ENCODE data around the gene GRPR.

GRPR gene

DNA sequence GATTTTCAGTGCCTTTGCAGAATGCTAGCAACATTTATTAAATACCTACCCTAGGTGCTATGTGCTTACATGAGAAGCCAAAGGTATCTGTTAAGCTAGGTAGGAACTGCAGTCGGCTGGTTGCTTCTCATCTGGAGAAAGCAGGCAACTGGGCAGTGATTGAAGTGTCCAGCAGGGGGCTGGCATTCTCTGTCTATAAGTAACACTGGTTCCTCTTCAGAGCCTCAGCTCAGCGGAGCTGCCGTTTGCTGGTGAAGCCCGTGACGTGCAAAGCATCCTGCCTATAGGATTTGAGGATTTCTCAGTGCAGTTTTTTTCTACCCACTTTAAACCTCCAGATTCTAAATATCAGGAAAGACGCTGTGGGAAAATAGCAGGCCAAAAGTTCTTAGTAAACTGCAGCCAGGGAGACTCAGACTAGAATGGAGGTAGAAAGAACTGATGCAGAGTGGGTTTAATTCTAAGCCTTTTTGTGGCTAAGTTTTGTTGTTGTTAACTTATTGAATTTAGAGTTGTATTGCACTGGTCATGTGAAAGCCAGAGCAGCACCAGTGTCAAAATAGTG is at the start of gene GRPR:
TSS of gene GRPR (plus strand) at position 344 of the 565 bp plus-strand sequence. CDS start 389 bp downstream, outside the sequence.
- peak; percentile 83 to 91 for DNase-seq (ENCODE audit: low spot score in 2 of 2)
- in situ Hi-C loops (cut with MboI; ENCODE audit: low sequenced_read_pairs) = no loop called here
- H3K4me1 ChIP-seq = no peaks in the 10 kb centered on the region
- H3K27me3 ChIP-seq (ENCODE audit: low read depth) = peaks cover 17% of the 10 kb centered on the region
- H3K9me3 ChIP-seq = no peaks in the 10 kb centered on the region; the same call in 1 of the 2 replicates
- H3K4me3 ChIP-seq = no peak within 1 kb of the TSS
- no peaks in the 10 kb centered on the region for H3K36me3 ChIP-seq (replicated peaks)

DNA sequence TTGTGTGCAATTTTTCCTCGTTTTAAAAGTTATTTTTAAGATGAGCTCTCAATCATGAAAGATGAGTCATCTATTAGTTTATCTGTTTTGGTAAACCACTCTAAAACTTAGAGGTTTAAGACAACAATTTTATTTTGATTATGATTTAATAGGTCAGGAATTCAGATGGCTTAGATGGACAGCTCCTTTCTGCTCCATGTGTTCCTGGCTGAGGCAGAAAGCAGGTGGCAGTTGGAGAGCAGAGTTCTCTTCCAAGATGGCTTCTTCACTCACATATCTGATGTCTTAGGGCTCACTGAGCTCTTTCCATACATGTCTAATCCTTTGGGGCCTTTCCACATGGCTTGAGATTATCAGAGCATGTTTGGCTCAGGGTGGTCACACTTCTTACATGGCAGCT is 48.3 kb upstream of the GRPR start:
- Histone ChIP-seq H3K4me3 (no peak overlapping the region), H3K36me3 (replicated peaks) (no peaks in the 10 kb centered on the region), H3K9me3 (no peaks in the 10 kb centered on the region; the same call in 1 of the 2 replicates), H3K4me1 (no peaks in the 10 kb centered on the region), H3K27me3 (ENCODE audit: low read depth) (no peaks in the 10 kb centered on the region; the same call in 1 of the 2 replicates)
- no peak for DNase-seq (ENCODE audit: low spot score in 2 of 2)
- in situ Hi-C loops (cut with MboI; ENCODE audit: low sequenced_read_pairs) = no loop called here

DNA sequence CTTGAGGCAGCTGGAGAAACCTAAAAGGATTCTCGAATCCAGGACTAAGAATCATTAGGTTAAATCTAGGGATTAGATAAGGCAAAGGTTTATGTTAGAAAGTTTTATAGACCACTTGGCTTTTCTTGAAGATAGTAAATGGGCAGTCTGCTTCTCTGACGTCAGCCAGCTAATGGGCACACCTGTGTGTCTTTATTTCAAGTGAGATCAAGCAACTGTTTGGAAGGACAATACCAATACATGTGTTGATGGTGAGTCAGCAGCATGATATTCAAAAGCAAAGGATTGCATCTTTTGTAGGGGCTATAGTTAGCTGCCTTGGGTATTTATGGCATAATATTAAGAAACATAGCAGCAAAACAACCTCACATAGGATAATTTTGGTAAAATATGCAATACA is 46.5 kb upstream of the GRPR start:
- no peak for DNase-seq (ENCODE audit: low spot score in 2 of 2)
- Histone ChIP-seq H3K36me3 (replicated peaks) (no peaks in the 10 kb centered on the region), H3K4me1 (no peaks in the 10 kb centered on the region), H3K4me3 (no peak overlapping the region), H3K9me3 (no peaks in the 10 kb centered on the region; the same call in 1 of the 2 replicates), H3K27me3 (ENCODE audit: low read depth) (no peaks in the 10 kb centered on the region; the same call in 1 of the 2 replicates)
- in situ Hi-C loops (cut with MboI; ENCODE audit: low sequenced_read_pairs) = no loop called here

DNA sequence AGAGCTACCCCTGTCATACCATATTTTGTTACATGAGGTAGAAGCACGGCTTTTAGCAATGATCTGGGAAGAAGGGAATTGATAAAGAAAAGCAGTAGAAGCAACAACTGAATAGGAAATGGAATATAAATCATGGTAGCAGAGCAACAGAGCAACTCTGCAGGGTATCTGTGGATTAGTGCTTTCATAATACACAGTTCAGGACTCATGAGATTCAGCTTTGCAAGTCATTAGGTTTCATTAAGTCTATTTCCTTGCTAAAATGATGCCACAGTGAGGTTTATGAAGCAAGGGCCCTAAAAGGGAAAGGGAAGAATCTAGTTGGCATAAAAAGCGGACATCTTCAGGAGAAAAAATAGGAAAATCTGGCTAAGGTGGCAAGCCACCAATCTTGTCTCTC is 45.6 kb upstream of the GRPR start:
- no peaks in the 10 kb centered on the region for H3K4me1 ChIP-seq
- H3K27me3 ChIP-seq (ENCODE audit: low read depth) = no peaks in the 10 kb centered on the region; the same call in 1 of the 2 replicates
- no peak overlapping the region for H3K4me3 ChIP-seq
- no peaks in the 10 kb centered on the region for H3K9me3 ChIP-seq
- DNase-seq (ENCODE audit: low spot score in 2 of 2) = no peak
- in situ Hi-C loops (cut with MboI; ENCODE audit: low sequenced_read_pairs) = no loop called here
- no peaks in the 10 kb centered on the region for H3K36me3 ChIP-seq (replicated peaks)

DNA sequence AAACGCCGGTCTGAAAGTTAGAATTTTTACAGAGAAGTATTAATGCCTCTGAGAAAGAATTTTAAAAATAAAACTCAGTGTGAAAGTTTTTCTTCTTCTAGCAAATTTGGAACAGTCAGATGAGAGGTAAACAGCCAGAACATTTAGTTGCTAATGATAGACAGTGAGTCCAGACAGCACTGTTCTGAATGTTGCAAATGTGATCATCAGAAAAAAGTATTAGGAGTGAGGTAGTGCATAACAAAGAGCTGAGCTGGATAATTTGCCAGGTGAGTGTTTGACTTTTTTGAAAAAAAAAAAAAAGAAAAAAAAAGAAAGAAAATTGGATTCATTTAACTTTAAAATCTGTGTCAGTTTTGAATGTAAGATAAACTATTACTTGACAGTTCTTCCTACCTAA is 42.0 kb upstream of the GRPR start:
- Histone ChIP-seq H3K4me3 (no peak overlapping the region), H3K27me3 (ENCODE audit: low read depth) (peaks cover 2% of the 10 kb centered on the region; the same call in 1 of the 2 replicates), H3K9me3 (no peaks in the 10 kb centered on the region), H3K4me1 (no peaks in the 10 kb centered on the region), H3K36me3 (replicated peaks) (no peaks in the 10 kb centered on the region)
- no peak for DNase-seq (ENCODE audit: low spot score in 2 of 2)
- in situ Hi-C loops (cut with MboI; ENCODE audit: low sequenced_read_pairs) = no loop called here

DNA sequence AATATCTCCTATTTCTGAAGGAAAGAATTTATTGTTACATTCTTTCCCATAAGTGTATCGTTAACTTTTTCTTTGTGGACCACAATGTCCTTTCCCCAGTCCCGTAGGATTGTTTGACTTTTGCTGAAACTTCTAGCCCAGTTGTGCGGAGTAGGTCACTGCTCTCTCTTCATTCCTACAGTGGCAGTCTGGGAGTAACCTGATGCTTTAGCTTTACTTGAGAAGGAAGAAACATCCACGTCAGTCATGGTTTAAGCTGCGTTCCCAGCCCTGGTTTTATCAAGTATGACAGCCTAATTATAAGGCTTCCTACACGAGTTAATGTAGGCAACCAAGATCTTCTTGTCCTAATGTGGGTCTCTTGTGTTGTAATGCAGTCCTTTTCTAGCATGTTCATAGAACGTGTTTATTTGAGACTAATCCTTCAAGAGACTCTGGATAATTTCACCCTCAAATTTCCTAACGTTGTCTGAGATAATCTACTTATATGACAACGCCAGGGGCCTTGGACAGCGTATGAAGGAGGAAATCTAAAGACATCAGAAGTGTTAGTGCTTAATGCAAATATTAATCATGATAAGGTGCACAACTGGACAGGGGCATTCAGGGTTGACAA is 40.8 kb upstream of the GRPR start:
- Histone ChIP-seq H3K9me3 (no peaks in the 10 kb centered on the region), H3K4me3 (no peak overlapping the region), H3K36me3 (replicated peaks) (no peaks in the 10 kb centered on the region), H3K27me3 (ENCODE audit: low read depth) (peaks cover 2% of the 10 kb centered on the region; the same call in 1 of the 2 replicates), H3K4me1 (peaks cover 4% of the 10 kb centered on the region)
- no peak for DNase-seq (ENCODE audit: low spot score in 2 of 2)
- in situ Hi-C loops (cut with MboI; ENCODE audit: low sequenced_read_pairs) = no loop called here

DNA sequence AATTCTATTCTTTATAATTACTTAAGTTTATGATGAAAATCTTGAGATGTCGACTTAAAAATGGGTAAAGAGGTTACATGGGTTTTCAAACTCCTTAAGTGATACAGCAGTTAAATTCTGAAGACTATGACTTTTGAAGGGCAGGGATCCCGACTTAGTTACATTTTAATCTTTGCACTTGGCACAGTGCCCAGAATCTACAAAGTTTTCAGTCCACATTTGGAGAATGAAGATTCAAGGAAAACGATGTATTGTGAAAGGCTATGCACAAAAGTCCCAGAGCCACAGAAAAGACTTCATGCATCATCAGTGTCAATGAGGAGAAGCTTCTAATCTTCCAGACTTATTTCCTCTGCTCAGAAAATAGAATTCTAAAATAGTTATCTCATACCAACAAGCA is 36.3 kb upstream of the GRPR start:
- H3K4me3 ChIP-seq = no peak overlapping the region
- H3K4me1 ChIP-seq = peaks cover 4% of the 10 kb centered on the region
- peak; percentile 19 to 22 for DNase-seq (ENCODE audit: low spot score in 2 of 2)
- H3K9me3 ChIP-seq = no peaks in the 10 kb centered on the region
- in situ Hi-C loops (cut with MboI; ENCODE audit: low sequenced_read_pairs) = no loop called here
- H3K27me3 ChIP-seq (ENCODE audit: low read depth) = 0 out of 2 replicates have a peak, but pooled peaks cover 2% of the 10 kb centered on the region
- no peaks in the 10 kb centered on the region for H3K36me3 ChIP-seq (replicated peaks)

DNA sequence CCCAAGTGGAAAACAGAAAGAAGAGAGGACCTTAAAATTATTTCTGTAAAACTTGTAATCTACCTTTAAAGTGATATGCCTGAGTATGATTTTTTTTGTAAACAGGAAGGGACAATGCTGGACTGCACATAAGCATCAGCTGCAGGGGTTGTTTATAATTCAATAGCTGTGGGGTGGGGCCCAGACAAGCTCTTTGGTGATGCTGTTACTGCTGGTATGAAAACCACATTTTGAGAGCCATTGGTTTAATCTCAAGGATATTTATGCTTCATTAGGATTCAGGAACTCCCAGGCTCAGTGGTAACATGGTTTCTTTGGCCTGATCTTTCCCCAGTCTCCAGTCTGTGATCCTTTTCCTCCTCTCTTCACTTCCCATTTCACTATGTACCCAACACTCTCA is 34.3 kb upstream of the GRPR start:
- H3K9me3 ChIP-seq = no peaks in the 10 kb centered on the region
- no peak for DNase-seq (ENCODE audit: low spot score in 2 of 2)
- 0 out of 2 replicates have a peak, but pooled peaks cover 2% of the 10 kb centered on the region for H3K27me3 ChIP-seq (ENCODE audit: low read depth)
- H3K4me1 ChIP-seq = peaks cover 4% of the 10 kb centered on the region
- H3K36me3 ChIP-seq (replicated peaks) = no peaks in the 10 kb centered on the region
- in situ Hi-C loops (cut with MboI; ENCODE audit: low sequenced_read_pairs) = no loop called here
- no peak overlapping the region for H3K4me3 ChIP-seq

DNA sequence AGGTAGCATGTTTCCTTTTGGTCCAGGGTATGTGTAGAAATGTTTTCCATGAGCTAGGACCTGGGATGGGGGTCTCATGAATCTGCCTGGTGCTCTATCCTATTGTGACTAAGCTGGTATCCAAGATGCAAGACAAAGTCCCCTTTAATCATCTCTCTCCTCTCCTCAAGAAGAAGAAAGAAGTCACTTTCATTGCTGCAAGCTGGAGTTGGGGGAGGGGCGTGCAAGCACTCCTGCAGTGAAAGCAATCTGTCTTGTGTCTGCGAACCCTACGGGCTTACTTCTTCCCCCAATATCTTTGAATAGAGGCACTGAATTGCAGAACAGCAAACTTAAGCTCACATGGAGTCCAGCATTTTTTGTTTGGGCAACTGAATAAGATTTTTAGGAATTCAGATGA is 27.2 kb upstream of the GRPR start:
- no peak for DNase-seq (ENCODE audit: low spot score in 2 of 2)
- peaks cover 3% of the 10 kb centered on the region; the same call in 1 of the 2 replicates for H3K9me3 ChIP-seq
- H3K27me3 ChIP-seq (ENCODE audit: low read depth) = no peaks in the 10 kb centered on the region
- H3K4me1 ChIP-seq = peaks cover 3% of the 10 kb centered on the region; the same call in 1 of the 2 replicates
- no peaks in the 10 kb centered on the region for H3K36me3 ChIP-seq (replicated peaks)
- no peak overlapping the region for H3K4me3 ChIP-seq
- in situ Hi-C loops (cut with MboI; ENCODE audit: low sequenced_read_pairs) = no loop called here

DNA sequence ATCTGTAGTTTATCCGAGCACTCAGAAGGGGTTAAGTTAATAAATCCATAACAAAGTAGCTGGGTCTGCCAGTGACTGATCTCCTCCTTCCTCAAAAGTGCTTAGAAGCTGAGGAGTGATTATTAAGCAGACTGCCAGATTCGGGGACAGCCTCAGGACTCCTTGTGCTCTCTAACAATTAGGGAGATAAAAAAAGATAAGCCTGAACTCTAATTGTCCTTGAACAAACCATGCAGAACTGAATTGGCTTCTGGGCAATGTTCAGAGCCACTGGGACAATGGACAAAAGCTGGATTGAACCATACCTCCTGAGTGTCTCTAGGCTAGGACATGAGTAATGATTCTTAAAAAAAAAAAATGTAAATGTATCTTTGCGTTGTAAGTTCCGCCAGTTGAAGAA is 22.7 kb upstream of the GRPR start:
- Histone ChIP-seq H3K27me3 (ENCODE audit: low read depth) (no peaks in the 10 kb centered on the region), H3K4me1 (peaks cover 3% of the 10 kb centered on the region; the same call in 1 of the 2 replicates), H3K9me3 (no peaks in the 10 kb centered on the region), H3K4me3 (no peak overlapping the region), H3K36me3 (replicated peaks) (no peaks in the 10 kb centered on the region)
- peak; percentile 8 to 16 for DNase-seq (ENCODE audit: low spot score in 2 of 2)
- in situ Hi-C loops (cut with MboI; ENCODE audit: low sequenced_read_pairs) = no loop called here

DNA sequence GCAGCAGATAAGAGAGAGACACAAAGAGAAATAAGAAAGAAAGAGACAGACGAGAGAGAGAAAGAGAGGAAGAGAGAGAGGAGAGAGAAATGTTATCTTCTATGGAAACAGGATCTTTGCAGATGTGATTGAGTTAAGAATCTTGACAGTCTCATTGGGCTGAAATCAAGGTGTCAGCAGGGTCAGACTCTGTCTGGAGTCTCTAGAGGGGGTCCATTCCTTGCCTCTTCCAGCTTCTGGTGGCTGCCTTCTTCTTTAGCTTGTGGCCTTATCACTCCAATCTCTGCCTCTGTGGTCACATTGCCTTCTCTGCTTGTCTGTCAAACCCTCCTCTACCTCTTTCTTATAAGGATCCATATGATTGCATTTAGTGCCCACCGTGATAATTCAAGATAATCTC is 21.8 kb upstream of the GRPR start:
- DNase-seq (ENCODE audit: low spot score in 2 of 2) = no peak
- Histone ChIP-seq H3K9me3 (no peaks in the 10 kb centered on the region), H3K4me1 (peaks cover 3% of the 10 kb centered on the region; the same call in 1 of the 2 replicates), H3K4me3 (no peak overlapping the region), H3K27me3 (ENCODE audit: low read depth) (no peaks in the 10 kb centered on the region), H3K36me3 (replicated peaks) (no peaks in the 10 kb centered on the region)
- in situ Hi-C loops (cut with MboI; ENCODE audit: low sequenced_read_pairs) = no loop called here

DNA sequence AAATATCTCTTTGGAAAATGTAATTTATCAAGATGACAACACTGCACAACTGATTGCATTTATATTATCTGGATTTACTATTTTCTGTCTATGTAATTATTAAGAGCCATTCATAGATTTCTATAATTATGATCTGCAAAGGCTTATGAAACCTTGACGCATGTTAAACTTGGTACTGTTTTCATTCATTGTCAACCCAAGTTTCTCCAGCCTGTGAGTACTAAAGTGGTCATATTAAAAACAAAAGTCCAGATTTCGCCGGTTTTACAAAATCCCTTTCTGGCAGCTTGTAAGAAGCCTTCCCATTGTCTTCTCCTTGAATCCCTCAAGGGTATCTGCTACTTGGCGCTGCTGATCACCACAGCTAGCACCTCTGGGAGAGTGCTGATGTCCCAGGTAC is 19.7 kb upstream of the GRPR start:
- Histone ChIP-seq H3K36me3 (replicated peaks) (no peaks in the 10 kb centered on the region), H3K27me3 (ENCODE audit: low read depth) (no peaks in the 10 kb centered on the region), H3K4me3 (no peak overlapping the region), H3K9me3 (no peaks in the 10 kb centered on the region), H3K4me1 (peaks cover 3% of the 10 kb centered on the region; the same call in 1 of the 2 replicates)
- DNase-seq (ENCODE audit: low spot score in 2 of 2) = no peak
- in situ Hi-C loops (cut with MboI; ENCODE audit: low sequenced_read_pairs) = no loop called here

DNA sequence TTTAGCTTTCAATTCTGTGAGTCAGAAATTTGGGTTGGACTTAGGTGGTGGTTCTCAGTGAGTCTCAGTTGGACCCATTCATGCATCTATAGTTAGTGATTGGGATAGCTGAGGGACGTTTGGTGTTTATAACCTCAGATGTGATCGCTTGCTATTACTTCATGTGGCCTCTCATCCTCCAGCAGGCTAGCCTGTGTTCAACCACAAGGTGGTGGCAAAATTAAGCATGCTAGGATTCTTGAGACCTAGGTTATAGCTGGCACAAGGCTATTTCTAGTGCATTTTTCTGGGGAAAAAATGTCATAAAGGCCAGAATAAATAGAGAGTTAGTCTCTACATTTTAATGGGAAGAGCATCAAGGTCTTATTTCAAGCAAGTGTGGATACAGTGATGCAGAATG is 10.9 kb upstream of the GRPR start:
- Histone ChIP-seq H3K9me3 (peaks cover 3% of the 10 kb centered on the region; the same call in 1 of the 2 replicates), H3K27me3 (ENCODE audit: low read depth) (no peaks in the 10 kb centered on the region), H3K4me1 (no peaks in the 10 kb centered on the region), H3K36me3 (replicated peaks) (no peaks in the 10 kb centered on the region), H3K4me3 (no peak overlapping the region)
- no peak for DNase-seq (ENCODE audit: low spot score in 2 of 2)
- in situ Hi-C loops (cut with MboI; ENCODE audit: low sequenced_read_pairs) = no loop called here

DNA sequence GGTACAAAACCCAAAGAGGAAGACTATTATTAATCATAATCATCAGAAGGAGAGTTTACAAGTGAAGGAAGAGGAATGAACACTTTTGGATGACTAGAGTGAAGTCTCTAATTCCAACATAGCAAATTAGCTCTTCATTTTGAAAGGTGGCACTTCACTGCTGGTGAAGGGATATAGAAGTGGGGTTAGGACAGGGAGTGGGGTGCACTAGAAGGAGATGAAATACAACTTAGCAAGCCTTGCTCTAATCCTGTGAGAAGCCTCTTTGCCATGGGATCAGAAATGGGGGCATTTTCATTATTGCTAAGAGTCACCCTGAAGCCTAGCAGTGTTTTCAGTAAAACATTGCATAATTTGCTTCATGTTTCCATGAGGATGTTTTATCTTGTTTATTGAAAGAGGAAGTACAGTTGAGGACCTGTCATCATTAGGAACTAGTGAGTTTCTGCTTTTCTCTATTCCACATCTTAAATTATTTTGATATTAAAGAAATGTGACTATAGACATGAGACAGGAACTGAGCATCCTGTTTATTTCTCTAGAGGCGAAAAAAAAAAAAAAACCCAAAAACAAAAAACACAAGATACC is 9.3 kb upstream of the GRPR start:
- no peak overlapping the region for H3K4me3 ChIP-seq
- in situ Hi-C loops (cut with MboI; ENCODE audit: low sequenced_read_pairs) = no loop called here
- H3K9me3 ChIP-seq = peaks cover 3% of the 10 kb centered on the region; the same call in 1 of the 2 replicates
- no peaks in the 10 kb centered on the region for H3K36me3 ChIP-seq (replicated peaks)
- H3K4me1 ChIP-seq = no peaks in the 10 kb centered on the region
- no peaks in the 10 kb centered on the region for H3K27me3 ChIP-seq (ENCODE audit: low read depth)
- DNase-seq (ENCODE audit: low spot score in 2 of 2) = no peak

All from HAP-1 (cell line).